Coronary artery (tissue), 2 donors: ENCODE results near the gene STK32C.

Experiments
- DNase-seq: peaks from one replicate; pipeline ENCODE4 v3.0.0-alpha.2; 2017; ENCODE audit warnings: low spot score
- H3K27ac ChIP-seq, 2 donors: fragments of 200-600 bp; sonication (generic); one replicate each; pipeline ENCODE4 v1.5.1; 2016 to 2019
- H3K4me3 ChIP-seq: fragments of 200-600 bp; sonication (generic); 2 replicates; pipeline ENCODE4 v1.5.1; 2016; ENCODE audit warnings: mild to moderate bottlenecking, moderate library complexity
- TF ChIP-seq, protein P1 (sequence below): fragments of 200-600 bp; sonication (generic); IDR thresholded peaks from one replicate; pipeline ENCODE4 v1.5.1; 2019; ENCODE audit warnings: antibody characterized with exemption

STK32C gene

DNA sequence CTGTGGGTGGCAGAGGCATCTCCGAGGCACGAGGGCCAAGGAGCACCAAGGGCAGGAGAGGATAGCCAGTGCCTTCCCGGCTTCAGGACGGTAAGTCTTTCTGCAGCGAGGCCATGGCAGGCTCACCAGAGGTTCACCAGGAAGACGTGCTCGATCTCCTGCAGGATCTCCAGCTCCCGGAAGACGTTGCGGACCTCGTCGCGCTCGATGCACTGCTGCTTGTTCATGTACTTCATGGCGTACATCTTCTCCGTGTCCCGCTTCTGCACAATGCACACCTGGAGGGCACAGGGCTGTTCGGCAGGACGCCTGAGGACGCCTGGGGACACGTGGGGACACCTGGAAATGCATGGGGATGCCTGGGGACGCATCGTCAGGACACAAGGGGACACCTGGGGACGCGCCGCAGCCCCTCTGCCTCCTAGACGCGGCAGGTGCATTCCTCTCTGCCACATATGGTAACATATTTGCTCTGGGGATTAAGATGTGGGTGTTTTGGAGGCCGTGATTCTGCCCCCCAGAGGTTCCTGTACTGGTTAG lies 79.8 kb downstream of the STK32C start:
- no peak for DNase-seq
- H3K27ac ChIP-seq = no peak overlapping the region
- no peak overlapping the region for H3K4me3 ChIP-seq
- TF ChIP-seq, protein P1, sequence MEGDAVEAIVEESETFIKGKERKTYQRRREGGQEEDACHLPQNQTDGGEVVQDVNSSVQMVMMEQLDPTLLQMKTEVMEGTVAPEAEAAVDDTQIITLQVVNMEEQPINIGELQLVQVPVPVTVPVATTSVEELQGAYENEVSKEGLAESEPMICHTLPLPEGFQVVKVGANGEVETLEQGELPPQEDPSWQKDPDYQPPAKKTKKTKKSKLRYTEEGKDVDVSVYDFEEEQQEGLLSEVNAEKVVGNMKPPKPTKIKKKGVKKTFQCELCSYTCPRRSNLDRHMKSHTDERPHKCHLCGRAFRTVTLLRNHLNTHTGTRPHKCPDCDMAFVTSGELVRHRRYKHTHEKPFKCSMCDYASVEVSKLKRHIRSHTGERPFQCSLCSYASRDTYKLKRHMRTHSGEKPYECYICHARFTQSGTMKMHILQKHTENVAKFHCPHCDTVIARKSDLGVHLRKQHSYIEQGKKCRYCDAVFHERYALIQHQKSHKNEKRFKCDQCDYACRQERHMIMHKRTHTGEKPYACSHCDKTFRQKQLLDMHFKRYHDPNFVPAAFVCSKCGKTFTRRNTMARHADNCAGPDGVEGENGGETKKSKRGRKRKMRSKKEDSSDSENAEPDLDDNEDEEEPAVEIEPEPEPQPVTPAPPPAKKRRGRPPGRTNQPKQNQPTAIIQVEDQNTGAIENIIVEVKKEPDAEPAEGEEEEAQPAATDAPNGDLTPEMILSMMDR = no peak

DNA sequence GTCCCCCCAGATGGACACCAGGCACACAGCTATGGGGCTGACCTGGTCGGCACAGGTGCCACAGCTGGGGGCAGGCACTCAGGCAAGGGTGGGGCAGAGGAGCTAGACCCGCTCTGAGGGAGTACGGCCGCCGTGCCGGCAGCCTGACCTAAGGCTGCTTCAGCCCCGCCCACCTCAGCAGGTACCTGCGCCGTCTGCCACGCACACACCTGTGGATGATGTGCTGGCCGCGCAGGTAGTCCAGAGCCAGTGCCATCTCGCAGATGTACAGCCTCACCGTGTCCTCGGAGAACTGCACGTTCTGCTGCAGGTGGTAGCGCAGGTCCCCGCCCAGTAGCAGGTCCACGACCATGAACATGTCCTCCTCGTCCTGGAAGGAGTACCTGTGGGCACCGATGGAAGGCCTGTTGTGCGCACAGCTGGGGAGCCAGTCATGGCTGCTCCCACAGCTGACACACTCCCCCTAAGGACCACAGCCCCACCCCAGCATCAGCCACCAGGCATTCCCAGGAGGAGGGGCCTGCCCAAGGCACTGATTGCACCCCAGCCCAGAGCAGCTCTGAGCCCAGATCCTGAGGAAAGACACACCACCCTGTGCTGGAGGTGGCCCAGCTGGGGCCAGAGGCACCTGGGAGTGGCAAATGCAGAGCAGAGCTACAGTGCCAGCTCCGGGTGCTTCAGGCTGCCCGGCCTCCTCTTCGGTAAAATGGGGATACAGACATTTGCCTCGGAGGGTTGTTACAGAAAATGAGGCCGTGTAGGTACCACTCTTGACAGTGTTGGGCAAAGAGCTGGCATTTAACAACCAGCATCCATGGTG lies 81.0 kb downstream of the STK32C start:
- Histone ChIP-seq H3K27ac (peak overlapping the region in 1 of 2 donors; percentile 51), H3K4me3 (no peak overlapping the region)
- DNase-seq = no peak
- TF ChIP-seq, protein P1 = no peak

GRCh38 chr10:132225849-132226205 lies 81.9 kb downstream of the STK32C start:
- H3K4me3 ChIP-seq = no peak overlapping the region
- H3K27ac ChIP-seq = peak overlapping the region in 1 of 2 donors; percentile 10
- TF ChIP-seq, protein P1 = no peak
- no peak for DNase-seq

GRCh38 chr10:132225073-132225848 lies 82.5 kb downstream of the STK32C start:
- peak overlapping the region in 1 of 2 donors; percentile 10 for H3K27ac ChIP-seq

DNA sequence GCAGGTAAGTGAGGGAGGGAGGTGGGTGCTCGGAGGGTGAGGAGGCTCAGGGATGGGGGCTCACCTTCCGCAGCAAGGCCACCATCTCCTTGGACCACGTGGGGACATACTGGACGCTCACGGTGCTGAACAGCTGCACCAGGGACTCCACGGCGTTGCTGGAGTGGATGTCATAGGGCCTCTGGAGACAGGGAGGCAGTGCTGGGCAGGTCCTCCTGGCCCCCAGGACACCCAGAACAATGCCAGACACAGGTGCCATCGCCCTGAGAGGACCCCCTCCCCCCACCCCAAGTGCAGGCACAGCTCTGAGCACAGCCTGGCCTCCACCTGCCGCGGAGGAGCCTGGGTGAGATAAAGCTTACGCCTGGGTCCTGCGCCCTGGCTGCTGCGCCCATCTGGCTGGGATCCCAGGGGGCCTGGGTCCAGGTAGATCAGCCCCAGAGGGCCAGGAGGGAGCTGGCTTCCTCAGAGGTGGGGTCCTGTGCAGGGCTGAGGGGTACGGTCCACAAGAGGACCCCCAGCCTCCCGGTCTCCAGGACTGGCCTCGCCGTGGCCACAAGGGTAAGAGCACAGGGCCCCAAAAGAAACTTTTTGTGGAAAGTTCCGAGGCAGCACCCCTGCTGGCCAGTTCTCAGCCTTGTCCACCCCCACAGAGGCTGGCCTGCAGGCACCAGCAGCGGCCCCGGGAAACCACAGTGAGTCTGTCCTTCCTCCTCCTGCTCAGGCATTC lies 83.2 kb downstream of the STK32C start:
- no peak overlapping the region for H3K4me3 ChIP-seq
- DNase-seq = no peak
- TF ChIP-seq, protein P1 = no peak
- H3K27ac ChIP-seq = no peak overlapping the region

More at GRCh38 chr10:132225073-132225848, 82.5 kb downstream of the STK32C start:
- no peak for DNase-seq
- TF ChIP-seq, protein P1 = no peak
- no peak overlapping the region for H3K4me3 ChIP-seq

DNA sequence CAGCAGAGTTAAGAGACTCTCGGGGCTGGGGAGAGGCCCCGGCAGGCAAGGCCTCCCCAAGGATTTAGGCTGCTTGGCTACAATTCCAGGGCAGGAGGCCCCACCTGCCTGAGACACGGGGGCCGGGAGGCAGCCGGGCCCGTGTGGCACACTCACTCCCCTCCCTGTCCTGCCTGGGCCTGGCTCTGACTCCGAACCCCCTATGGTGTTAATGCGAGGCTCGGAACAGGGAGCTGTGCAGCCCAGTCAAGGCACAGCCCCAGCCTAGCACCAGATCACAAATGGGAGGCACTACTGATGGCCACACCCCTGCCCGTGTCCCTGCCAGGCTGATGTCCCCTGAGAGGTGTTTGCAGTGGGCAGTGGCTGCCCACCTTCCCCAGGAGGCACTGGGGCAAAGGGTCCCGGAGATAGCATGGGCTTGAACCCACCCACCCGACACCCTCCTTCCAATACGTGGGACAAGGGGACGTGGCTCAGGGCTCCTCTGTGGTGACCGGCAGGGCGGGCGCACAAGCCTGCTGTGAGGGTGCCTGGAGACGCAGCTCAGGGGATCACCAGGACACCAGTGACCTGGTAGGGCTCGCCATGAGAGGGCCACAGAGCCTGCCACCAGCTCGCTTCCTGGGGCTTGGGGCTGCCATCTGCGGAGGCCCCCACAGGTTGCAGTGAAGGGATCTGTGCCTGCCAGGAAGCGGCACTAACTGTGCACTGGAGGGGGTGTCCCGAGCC lies 84.0 kb downstream of the STK32C start:
- H3K27ac ChIP-seq = no peak overlapping the region
- no peak overlapping the region for H3K4me3 ChIP-seq
- DNase-seq = no peak
- TF ChIP-seq, protein P1 = no peak
